AG09309 (cell line): ENCODE measurements around the gene SLC30A4.

ENCODE experiments used
- DNase-seq: peaks from one replicate; pipeline ENCODE4 v3.0.0-alpha.2; 2010; ENCODE audit warnings: low read depth
- H3K4me3 ChIP-seq: 2 replicates; pipeline ENCODE4 v1.5.1; 2011; ENCODE audit warnings: mild to moderate bottlenecking, low read depth, low read length, moderate library complexity; ENCODE audit not compliant: control insufficient read depth
- TF ChIP-seq, protein P1 (sequence below): IDR thresholded peaks from 2 replicates; pipeline ENCODE4 v1.5.1; 2011; ENCODE audit warnings: mild to moderate bottlenecking, low read depth, low read length, inconsistent platforms; ENCODE audit not compliant: insufficient read depth, control insufficient read depth; ENCODE audit errors: missing control alignments

Gene SLC30A4

GRCh38 chr15:45548753-45549520 is 26.4 kb upstream of the SLC30A4 start:
- DNase-seq = no peak
- TF ChIP-seq, protein P1, sequence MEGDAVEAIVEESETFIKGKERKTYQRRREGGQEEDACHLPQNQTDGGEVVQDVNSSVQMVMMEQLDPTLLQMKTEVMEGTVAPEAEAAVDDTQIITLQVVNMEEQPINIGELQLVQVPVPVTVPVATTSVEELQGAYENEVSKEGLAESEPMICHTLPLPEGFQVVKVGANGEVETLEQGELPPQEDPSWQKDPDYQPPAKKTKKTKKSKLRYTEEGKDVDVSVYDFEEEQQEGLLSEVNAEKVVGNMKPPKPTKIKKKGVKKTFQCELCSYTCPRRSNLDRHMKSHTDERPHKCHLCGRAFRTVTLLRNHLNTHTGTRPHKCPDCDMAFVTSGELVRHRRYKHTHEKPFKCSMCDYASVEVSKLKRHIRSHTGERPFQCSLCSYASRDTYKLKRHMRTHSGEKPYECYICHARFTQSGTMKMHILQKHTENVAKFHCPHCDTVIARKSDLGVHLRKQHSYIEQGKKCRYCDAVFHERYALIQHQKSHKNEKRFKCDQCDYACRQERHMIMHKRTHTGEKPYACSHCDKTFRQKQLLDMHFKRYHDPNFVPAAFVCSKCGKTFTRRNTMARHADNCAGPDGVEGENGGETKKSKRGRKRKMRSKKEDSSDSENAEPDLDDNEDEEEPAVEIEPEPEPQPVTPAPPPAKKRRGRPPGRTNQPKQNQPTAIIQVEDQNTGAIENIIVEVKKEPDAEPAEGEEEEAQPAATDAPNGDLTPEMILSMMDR = no peak
- no peak overlapping the region for H3K4me3 ChIP-seq

GRCh38 chr15:45546789-45547188 is 24.2 kb upstream of the SLC30A4 start:
- TF ChIP-seq, protein P1 = no peak
- H3K4me3 ChIP-seq = no peak overlapping the region
- no peak for DNase-seq

DNA sequence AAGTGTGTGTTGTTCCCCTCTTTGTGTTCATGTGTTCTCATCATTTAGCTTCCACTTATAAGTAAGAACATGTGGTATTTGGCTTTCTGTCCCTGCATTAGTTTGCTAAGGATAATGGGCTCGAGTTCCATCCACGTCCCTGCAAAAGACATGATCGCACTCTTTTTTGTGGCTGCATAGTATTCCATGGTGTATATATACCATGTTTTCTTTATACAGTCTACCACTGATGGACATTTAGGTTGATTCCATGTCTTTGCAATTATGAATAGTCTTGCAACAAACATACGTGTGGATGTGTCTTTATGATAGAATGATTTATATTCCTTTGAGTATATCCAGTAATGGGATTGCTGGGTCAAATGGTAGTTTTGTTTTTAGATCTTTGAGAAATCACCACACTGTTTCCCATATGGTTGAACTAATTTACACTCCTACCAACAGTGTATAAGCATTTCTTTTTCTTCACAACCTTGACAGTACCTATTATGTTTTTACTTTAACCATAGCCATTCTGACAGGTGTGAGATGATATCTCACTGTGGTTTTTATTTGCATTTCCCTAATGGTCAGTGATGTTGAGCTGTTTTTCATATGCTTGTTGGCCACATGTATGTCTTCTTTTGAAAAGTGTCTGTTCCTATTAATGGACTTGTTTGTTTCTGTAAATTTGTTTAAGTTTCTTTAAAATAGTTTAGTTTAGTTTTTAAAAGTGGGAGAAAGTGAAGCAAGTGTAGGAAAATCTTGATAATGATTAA is 21.9 kb upstream of the SLC30A4 start:
- no peak for DNase-seq
- H3K4me3 ChIP-seq = no peak overlapping the region
- TF ChIP-seq, protein P1 = no peak

DNA sequence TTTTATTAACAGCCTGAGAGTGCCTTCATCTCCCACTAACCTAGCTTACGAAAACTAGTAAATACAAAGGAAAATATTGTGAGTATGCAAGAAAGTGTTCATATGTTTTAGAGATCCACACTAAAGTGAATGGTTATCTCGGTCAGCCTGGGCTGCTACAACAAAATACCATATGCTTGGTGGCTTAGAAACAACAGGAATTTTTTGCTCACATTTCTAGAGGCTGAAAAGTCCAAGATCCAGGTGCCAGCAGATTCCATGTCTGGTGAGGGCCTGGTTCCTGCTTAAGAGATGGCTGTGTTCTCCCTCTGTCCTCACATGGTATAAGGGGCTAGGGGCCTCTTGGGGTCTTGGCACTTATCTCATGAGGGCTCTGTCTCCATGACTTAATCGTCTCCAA is 20.5 kb upstream of the SLC30A4 start:
- no peak overlapping the region for H3K4me3 ChIP-seq
- TF ChIP-seq, protein P1 = no peak
- no peak for DNase-seq

DNA sequence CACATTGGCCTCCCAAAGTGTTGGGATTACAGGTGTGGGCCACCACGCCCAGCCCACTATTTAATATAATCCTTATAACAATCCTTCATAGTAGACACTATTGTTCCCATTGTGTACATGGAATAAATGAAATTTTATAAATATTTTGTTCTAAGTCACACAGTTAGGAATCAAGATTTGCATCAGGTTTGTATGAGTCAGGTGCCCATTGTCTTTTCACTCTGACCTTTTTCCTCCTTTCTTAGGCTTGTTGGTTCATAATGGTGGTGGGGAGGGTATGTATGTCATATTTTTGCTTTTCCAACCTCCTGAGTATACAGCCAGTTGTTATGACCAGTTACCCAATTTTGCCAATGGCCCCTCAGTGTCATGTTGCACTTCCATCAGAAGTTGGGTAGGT is 18.0 kb upstream of the SLC30A4 start:
- no peak overlapping the region for H3K4me3 ChIP-seq
- DNase-seq = no peak
- TF ChIP-seq, protein P1 = no peak

- H3K4me3 ChIP-seq = no peak overlapping the region
- no peak for DNase-seq
- TF ChIP-seq, protein P1 = no peak
Measured at GRCh38 chr15:45539680-45540079, 17.1 kb upstream of the SLC30A4 start.
